ENCODE results near the gene TBC1D17. TPM values are rescaled to one million over a fixed set of nuclear protein-coding genes. Genes with fewer than 3 reads are reported as not detected.

The TBC1D17 gene
- total and polyA plus RNA-seq, 7 experiments from 2014 or later, result 11.6 to 106 (median 50.7) TPM

- POLR2A ChIA-PET, result no interaction called here
- no peak overlapping the region for H3K27ac Mint-ChIP-seq
- no peaks in the 10 kb centered on the region for H3K27me3 ChIP-seq (ENCODE audit: control insufficient read depth in 2 of 2, insufficient read depth in 2 of 2, low read length in 2 of 2)
- no peaks in the 10 kb centered on the region for H3K4me1 Mint-ChIP-seq
- no peaks in the 10 kb centered on the region for H3K27me3 Mint-ChIP-seq
- intact Hi-C loops (cut with micrococcal nuclease), result no loop called here
- no peak overlapping the region for H3K4me3 ChIP-seq (ENCODE audit: low read length)
- H3K9me3 Mint-ChIP-seq, result no peaks in the 10 kb centered on the region
- H3K27ac ChIP-seq (ENCODE audit: low read depth, low read length), result no peak overlapping the region
- CTCF ChIA-PET, result no interaction called here
- DNase-seq (no peak), ATAC-seq (no peak)
- peaks cover 6 to 31% (median 18%) of the 10 kb centered on the region in 5 donors for H3K36me3 Mint-ChIP-seq
- H3K4me1 ChIP-seq (ENCODE audit: control insufficient read depth in 2 of 2, insufficient read depth in 2 of 2, low read length in 2 of 2), result no peaks in the 10 kb centered on the region
- peaks cover 0 to 38% (median 0%) of the 10 kb centered on the region in 3 experiments for H3K36me3 ChIP-seq (ENCODE audit: control insufficient read depth in 2 of 3, insufficient read depth in 3 of 3, low read length in 3 of 3)
- no peak overlapping the region for H3K4me3 Mint-ChIP-seq
- no peaks in the 10 kb centered on the region for H3K9me3 ChIP-seq (ENCODE audit: control insufficient read depth in 2 of 3, low read length in 3 of 3)
These were observed 37.8 kb upstream of the TBC1D17 start for GRCh38 chr19:49839713-49840112.

GRCh38 chr19:49840321-49840720 is 37.2 kb upstream of the TBC1D17 start:
- Histone ChIP-seq H3K27ac (ENCODE audit: low read depth, low read length) (no peak overlapping the region), H3K27me3 (ENCODE audit: control insufficient read depth in 2 of 2, insufficient read depth in 2 of 2, low read length in 2 of 2) (no peaks in the 10 kb centered on the region), H3K36me3 (ENCODE audit: control insufficient read depth in 2 of 3, insufficient read depth in 3 of 3, low read length in 3 of 3) (peaks cover 0 to 32% (median 0%) of the 10 kb centered on the region in 3 experiments), H3K9me3 (ENCODE audit: control insufficient read depth in 2 of 3, low read length in 3 of 3) (no peaks in the 10 kb centered on the region), H3K4me1 (ENCODE audit: control insufficient read depth in 2 of 2, insufficient read depth in 2 of 2, low read length in 2 of 2) (no peaks in the 10 kb centered on the region), H3K4me3 (ENCODE audit: low read length) (no peak overlapping the region)
- intact Hi-C loops (cut with micrococcal nuclease), result no loop called here
- DNase-seq (no peak), ATAC-seq (no peak)
- H3K27ac Mint-ChIP-seq, result no peak overlapping the region
- no peak overlapping the region for H3K4me3 Mint-ChIP-seq
- peaks cover 4 to 28% (median 16%) of the 10 kb centered on the region in 5 donors for H3K36me3 Mint-ChIP-seq
- ChIA-PET POLR2A (no interaction called here), CTCF (no interaction called here)
- H3K27me3 Mint-ChIP-seq, result peaks cover 0 to 1% (median 0%) of the 10 kb centered on the region in 5 donors
- no peaks in the 10 kb centered on the region for H3K4me1 Mint-ChIP-seq
- H3K9me3 Mint-ChIP-seq, result no peaks in the 10 kb centered on the region

GRCh38 chr19:49840736-49841249 is 36.7 kb upstream of the TBC1D17 start:
- ChIA-PET POLR2A (no interaction called here), CTCF (no interaction called here)
- ATAC-seq, result no peak
- Histone ChIP-seq H3K27me3 (ENCODE audit: control insufficient read depth in 2 of 2, insufficient read depth in 2 of 2, low read length in 2 of 2) (no peaks in the 10 kb centered on the region), H3K4me3 (ENCODE audit: low read length) (no peak overlapping the region), H3K27ac (ENCODE audit: low read depth, low read length) (no peak overlapping the region), H3K9me3 (ENCODE audit: control insufficient read depth in 2 of 3, low read length in 3 of 3) (no peaks in the 10 kb centered on the region), H3K36me3 (ENCODE audit: control insufficient read depth in 2 of 3, insufficient read depth in 3 of 3, low read length in 3 of 3) (peaks cover 0 to 27% (median 0%) of the 10 kb centered on the region in 3 experiments), H3K4me1 (ENCODE audit: control insufficient read depth in 2 of 2, insufficient read depth in 2 of 2, low read length in 2 of 2) (no peaks in the 10 kb centered on the region)
- no peak for DNase-seq
- Mint-ChIP-seq H3K27ac (no peak overlapping the region), H3K4me1 (no peaks in the 10 kb centered on the region), H3K4me3 (no peak overlapping the region), H3K9me3 (no peaks in the 10 kb centered on the region), H3K27me3 (peaks cover 0 to 1% (median 0%) of the 10 kb centered on the region in 5 donors), H3K36me3 (peaks cover 4 to 28% (median 16%) of the 10 kb centered on the region in 5 donors)
- intact Hi-C loops (cut with micrococcal nuclease), result no loop called here

DNA sequence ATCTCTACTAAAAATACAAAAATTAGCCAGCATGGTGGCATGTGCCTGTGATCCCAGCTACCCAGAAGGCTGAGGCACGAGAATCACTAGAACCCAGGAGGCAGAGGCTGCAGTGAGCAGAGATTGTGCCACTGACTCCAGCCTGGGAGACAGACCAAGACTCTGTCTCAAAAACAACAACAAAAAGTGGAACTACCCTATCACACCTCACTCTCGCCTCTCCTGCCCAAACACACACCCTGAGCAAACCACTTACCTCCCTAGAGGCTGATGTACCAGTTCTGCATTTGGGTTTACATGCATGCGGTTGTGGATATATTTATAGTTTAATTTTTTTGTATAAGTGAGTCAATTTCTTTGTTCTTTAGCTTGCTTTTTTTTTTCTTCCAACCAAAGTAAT is 34.2 kb upstream of the TBC1D17 start:
- intact Hi-C loops (cut with micrococcal nuclease), result no loop called here
- Mint-ChIP-seq H3K4me1 (peaks cover 0 to 7% (median 3%) of the 10 kb centered on the region in 7 donors), H3K4me3 (no peak overlapping the region), H3K27me3 (peaks cover 0 to 3% (median 0%) of the 10 kb centered on the region in 5 donors), H3K9me3 (peaks cover 0 to 2% (median 0%) of the 10 kb centered on the region in 11 donors), H3K27ac (no peak overlapping the region), H3K36me3 (peaks cover 4 to 17% (median 10%) of the 10 kb centered on the region in 5 donors)
- Histone ChIP-seq H3K4me3 (ENCODE audit: low read length) (no peak overlapping the region), H3K27ac (ENCODE audit: low read depth, low read length) (no peak overlapping the region), H3K36me3 (ENCODE audit: control insufficient read depth in 2 of 3, insufficient read depth in 3 of 3, low read length in 3 of 3) (peaks cover 0 to 8% (median 0%) of the 10 kb centered on the region in 3 experiments), H3K4me1 (ENCODE audit: control insufficient read depth in 2 of 2, insufficient read depth in 2 of 2, low read length in 2 of 2) (peaks cover 0 to 2% of the 10 kb centered on the region in 2 donors), H3K27me3 (ENCODE audit: control insufficient read depth in 2 of 2, insufficient read depth in 2 of 2, low read length in 2 of 2) (no peaks in the 10 kb centered on the region), H3K9me3 (ENCODE audit: control insufficient read depth in 2 of 3, low read length in 3 of 3) (no peaks in the 10 kb centered on the region)
- no peak for ATAC-seq
- CTCF ChIA-PET, result no interaction called here
- DNase-seq, result no peak
- POLR2A ChIA-PET, result no interaction called here

DNA sequence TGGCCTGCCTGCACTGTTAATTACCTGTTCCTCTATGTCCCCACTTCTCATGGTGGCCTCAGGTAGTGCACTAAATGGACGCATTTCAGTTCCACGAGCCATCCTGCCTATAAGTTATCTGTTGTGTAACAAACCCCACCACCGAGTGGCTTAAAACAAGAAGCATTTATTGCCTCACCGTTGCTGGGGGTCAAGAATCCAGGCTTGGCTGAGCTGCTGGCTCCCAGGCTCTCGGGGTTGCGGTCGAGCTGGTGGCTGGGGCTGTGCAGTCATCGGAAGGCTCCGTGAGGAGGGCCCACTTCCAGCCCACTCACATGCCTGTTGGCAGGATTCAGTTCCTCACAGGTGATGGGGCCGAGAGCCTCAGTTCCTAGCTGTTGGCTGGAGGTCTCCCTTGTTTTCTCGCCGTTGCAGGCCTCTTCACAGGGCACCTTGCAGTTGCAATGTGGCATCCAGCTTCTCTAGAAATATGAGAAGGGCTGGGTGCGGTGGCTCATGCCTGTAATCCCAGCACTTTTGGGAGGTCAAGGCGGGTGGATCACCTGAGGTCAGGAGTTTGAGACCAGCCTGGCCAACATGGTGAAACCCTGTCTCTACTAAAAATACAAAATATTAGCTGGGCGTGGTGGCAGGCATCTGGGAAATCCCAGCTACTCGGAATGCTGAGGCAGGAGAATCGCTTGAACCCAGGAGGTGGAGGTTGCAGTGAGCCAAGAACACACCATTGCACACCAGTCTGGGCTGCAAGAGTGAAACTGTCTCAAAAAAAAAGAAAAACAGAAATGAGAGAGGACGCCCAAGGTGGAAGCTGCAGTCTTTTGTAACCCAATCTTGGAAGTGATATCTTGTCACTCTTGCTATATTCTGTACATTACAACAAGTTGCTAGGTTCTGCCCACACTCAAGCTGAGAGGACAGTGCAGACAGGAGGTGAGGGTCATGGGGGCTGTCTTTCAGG is 33.1 kb upstream of the TBC1D17 start:
- no peak for ATAC-seq
- POLR2A ChIA-PET, result interaction anchor here (0.9 kb wide), 1 partner anchor 10 kb away, joined by 3 read pairs; no protein-coding TSS in a partner anchor

GRCh38 chr19:49845414-49845813 is 32.1 kb upstream of the TBC1D17 start:
- CTCF ChIA-PET, result interaction anchor here (0.6 kb wide), 1 partner anchor 107 kb away, joined by 3 read pairs; no protein-coding TSS in a partner anchor
- Histone ChIP-seq H3K4me1 (ENCODE audit: control insufficient read depth in 2 of 2, insufficient read depth in 2 of 2, low read length in 2 of 2) (peaks cover 0 to 14% of the 10 kb centered on the region in 2 donors), H3K27ac (ENCODE audit: low read depth, low read length) (no peak overlapping the region), H3K9me3 (ENCODE audit: control insufficient read depth in 2 of 3, low read length in 3 of 3) (no peaks in the 10 kb centered on the region), H3K27me3 (ENCODE audit: control insufficient read depth in 2 of 2, insufficient read depth in 2 of 2, low read length in 2 of 2) (no peaks in the 10 kb centered on the region), H3K4me3 (ENCODE audit: low read length) (no peak overlapping the region), H3K36me3 (ENCODE audit: control insufficient read depth in 2 of 3, insufficient read depth in 3 of 3, low read length in 3 of 3) (no peaks in the 10 kb centered on the region)
- DNase-seq (no peak), ATAC-seq (no peak)
- H3K4me1 Mint-ChIP-seq, result peaks cover 8 to 23% (median 17%) of the 10 kb centered on the region in 7 donors
- H3K27ac Mint-ChIP-seq, result no peak overlapping the region
- H3K9me3 Mint-ChIP-seq, result peaks cover 0 to 10% (median 2%) of the 10 kb centered on the region in 11 donors
- H3K4me3 Mint-ChIP-seq, result no peak overlapping the region
- POLR2A ChIA-PET, result no interaction called here
- H3K27me3 Mint-ChIP-seq, result peaks cover 0 to 3% (median 0%) of the 10 kb centered on the region in 5 donors
- peaks cover 0 to 5% (median 4%) of the 10 kb centered on the region in 5 donors for H3K36me3 Mint-ChIP-seq
- intact Hi-C loops (cut with micrococcal nuclease), result no loop called here

More for the DNA sequence above, 33.1 kb upstream of the TBC1D17 start:
- no peak for DNase-seq
- Histone ChIP-seq H3K9me3 (ENCODE audit: control insufficient read depth in 2 of 3, low read length in 3 of 3) (no peaks in the 10 kb centered on the region), H3K4me1 (ENCODE audit: control insufficient read depth in 2 of 2, insufficient read depth in 2 of 2, low read length in 2 of 2) (peaks cover 0 to 7% of the 10 kb centered on the region in 2 donors), H3K27me3 (ENCODE audit: control insufficient read depth in 2 of 2, insufficient read depth in 2 of 2, low read length in 2 of 2) (no peaks in the 10 kb centered on the region), H3K36me3 (ENCODE audit: control insufficient read depth in 2 of 3, insufficient read depth in 3 of 3, low read length in 3 of 3) (peaks cover 0 to 5% (median 0%) of the 10 kb centered on the region in 3 experiments), H3K27ac (ENCODE audit: low read depth, low read length) (no peak overlapping the region), H3K4me3 (ENCODE audit: low read length) (no peak overlapping the region)
- CTCF ChIA-PET, result interaction anchor here (0.6 kb wide), 2 partner anchors 9 to 106 kb away, joined by 3 read pairs; no protein-coding TSS in a partner anchor
- peaks cover 0 to 7% (median 5%) of the 10 kb centered on the region in 5 donors for H3K36me3 Mint-ChIP-seq
- peaks cover 0 to 5% (median 2%) of the 10 kb centered on the region in 11 donors for H3K9me3 Mint-ChIP-seq
- no peak overlapping the region for H3K4me3 Mint-ChIP-seq
- peaks cover 0 to 3% (median 0%) of the 10 kb centered on the region in 5 donors for H3K27me3 Mint-ChIP-seq
- intact Hi-C loops (cut with micrococcal nuclease), result no loop called here
- H3K4me1 Mint-ChIP-seq, result peaks cover 0 to 16% (median 10%) of the 10 kb centered on the region in 7 donors
- H3K27ac Mint-ChIP-seq, result peak overlapping the region in 1 of 9 donors; percentile 33
